Progenitor cell of endocrine pancreas (in vitro differentiated cells): Measurements from ENCODE around the gene TCL1B. TPM values are rescaled to one million over a fixed set of nuclear protein-coding genes. Genes with fewer than 3 reads are reported as not detected.

Source experiments
- DNase-seq: peaks from one replicate; pipeline ENCODE4 v3.0.0; 2021; ENCODE audit warnings: low spot score; ENCODE audit not compliant: unreplicated experiment
- H3K27ac Mint-ChIP-seq: 2 replicates; pipeline ENCODE4 v1.8.0; 2021; ENCODE audit warnings: mild to moderate bottlenecking, moderate library complexity, mixed read lengths
- H3K27me3 Mint-ChIP-seq: 2 replicates; pipeline ENCODE4 v1.8.0; 2021; ENCODE audit warnings: mixed read lengths
- H3K36me3 Mint-ChIP-seq: 2 replicates; pipeline ENCODE4 v1.8.0; 2022; ENCODE audit warnings: mixed read lengths; ENCODE audit not compliant: insufficient read depth
- H3K4me1 Mint-ChIP-seq: 2 replicates; pipeline ENCODE4 v1.8.0; 2021; ENCODE audit warnings: low read depth, mixed read lengths
- H3K4me3 Mint-ChIP-seq: 2 replicates; pipeline ENCODE4 v1.8.0; 2021; ENCODE audit warnings: low read depth, mild to moderate bottlenecking, moderate library complexity, mixed read lengths
- H3K9me3 Mint-ChIP-seq: 2 replicates; pipeline ENCODE4 v1.8.0; 2021; ENCODE audit warnings: low read depth, mixed read lengths
- CTCF ChIP-seq: fragments of 200-600 bp; sonication (generic); IDR thresholded peaks from one replicate; pipeline ENCODE4 v1.5.0; 2021; ENCODE audit warnings: antibody characterized with exemption, mild to moderate bottlenecking; ENCODE audit not compliant: unreplicated experiment
- total RNA-seq: library from RNA; stranded (reverse); gene quantifications from 2 replicates; pipeline ENCODE4 v1.2.1, GENCODE V29; 2021

The TCL1B gene
- total RNA-seq, 1 donor from 2014 or later: not detected

DNA sequence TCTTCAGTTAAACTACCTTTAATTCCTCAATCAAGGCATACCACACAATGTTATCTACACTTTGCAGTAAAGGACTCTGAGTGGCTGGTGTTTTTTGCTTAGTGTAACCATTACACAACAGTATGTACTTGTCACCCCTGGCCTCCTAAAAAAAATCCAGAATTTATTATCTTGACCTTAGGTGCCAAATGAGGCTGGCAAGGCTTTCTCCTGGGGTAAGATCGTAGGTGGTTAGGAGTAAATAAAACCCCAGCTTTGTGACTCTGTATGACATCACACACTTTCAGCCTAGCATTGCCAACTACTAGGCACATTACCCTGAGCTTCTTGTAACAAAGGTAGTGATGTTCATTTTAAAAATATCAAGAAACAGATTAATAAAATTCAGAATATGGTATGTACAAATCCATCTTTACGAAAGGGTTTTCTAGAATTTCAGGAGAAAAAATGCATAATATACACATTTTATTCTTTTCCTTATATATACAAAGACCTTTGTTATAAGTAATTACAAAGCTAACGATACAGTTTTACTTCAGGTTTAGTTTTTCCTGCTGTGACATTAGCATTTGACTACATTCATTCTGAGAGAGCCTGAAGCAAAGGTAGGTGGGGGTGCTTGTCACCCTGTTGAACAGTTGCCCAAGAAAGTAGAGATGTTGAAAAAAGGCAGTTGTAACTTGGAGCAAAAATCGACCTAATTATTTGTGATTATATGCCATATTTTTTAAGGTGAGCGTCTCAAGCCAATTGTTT, 14.2 kb downstream of the TCL1B start:
- no peaks in the 10 kb centered on the region for H3K36me3 Mint-ChIP-seq
- no peaks in the 10 kb centered on the region for H3K9me3 Mint-ChIP-seq
- DNase-seq: no peak
- H3K27ac Mint-ChIP-seq: no peak overlapping the region
- no peak for TF ChIP-seq CTCF
- H3K4me3 Mint-ChIP-seq: no peak overlapping the region
- H3K4me1 Mint-ChIP-seq: peaks cover 3% of the 10 kb centered on the region
- peaks cover 28% of the 10 kb centered on the region for H3K27me3 Mint-ChIP-seq

GRCh38 chr14:95701846-95702221, 15.6 kb downstream of the TCL1B start:
- no peak for DNase-seq
- H3K27ac Mint-ChIP-seq: no peak overlapping the region
- H3K36me3 Mint-ChIP-seq: no peaks in the 10 kb centered on the region
- TF ChIP-seq CTCF: no peak
- no peak overlapping the region for H3K4me3 Mint-ChIP-seq
- H3K27me3 Mint-ChIP-seq: peaks cover 28% of the 10 kb centered on the region
- H3K4me1 Mint-ChIP-seq: peaks cover 3% of the 10 kb centered on the region
- no peaks in the 10 kb centered on the region for H3K9me3 Mint-ChIP-seq

DNA sequence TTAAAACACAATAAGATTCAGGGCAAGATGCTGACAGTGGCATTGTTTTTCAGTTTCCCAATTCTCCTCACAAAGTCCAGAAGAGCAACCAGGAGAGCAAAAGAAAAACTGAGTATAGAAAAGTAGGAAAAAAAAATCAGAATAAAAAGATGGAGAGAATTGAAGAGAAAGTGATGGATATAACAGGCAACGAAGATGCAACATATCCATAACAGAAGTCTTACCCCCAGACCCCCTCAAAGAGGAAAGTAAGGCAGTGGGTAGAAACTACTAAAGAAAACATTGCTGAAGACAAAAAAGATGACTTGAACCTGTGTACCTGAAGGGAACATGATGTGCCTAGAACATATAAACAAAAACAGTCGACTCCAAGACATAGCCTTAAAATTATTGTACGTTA, 17.1 kb downstream of the TCL1B start:
- Mint-ChIP-seq H3K4me3 (no peak overlapping the region), H3K36me3 (no peaks in the 10 kb centered on the region), H3K9me3 (no peaks in the 10 kb centered on the region), H3K4me1 (peaks cover 3% of the 10 kb centered on the region), H3K27ac (no peak overlapping the region), H3K27me3 (peaks cover 28% of the 10 kb centered on the region)
- no peak for TF ChIP-seq CTCF
- DNase-seq: no peak

DNA sequence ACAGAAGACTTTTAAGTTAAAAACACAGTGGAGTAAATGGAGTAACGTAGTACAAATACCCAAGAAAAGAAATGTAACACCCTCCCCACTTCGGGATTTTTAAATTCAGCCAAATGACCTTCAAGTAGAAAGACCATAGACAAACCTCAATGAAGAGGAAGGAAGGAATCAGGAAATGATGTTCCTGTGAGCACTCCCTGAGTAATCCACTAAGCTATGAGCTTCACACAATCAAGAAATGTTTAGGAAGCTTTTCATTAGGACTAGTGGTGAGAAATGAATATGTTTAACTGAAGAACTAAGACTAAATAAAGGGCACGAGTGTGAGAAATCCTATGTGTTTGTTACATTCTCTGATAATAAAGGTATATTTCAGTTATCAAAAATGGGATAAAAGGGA, 17.6 kb downstream of the TCL1B start:
- no peak overlapping the region for H3K27ac Mint-ChIP-seq
- no peaks in the 10 kb centered on the region for H3K9me3 Mint-ChIP-seq
- no peak overlapping the region for H3K4me3 Mint-ChIP-seq
- TF ChIP-seq CTCF: no peak
- no peak for DNase-seq
- H3K36me3 Mint-ChIP-seq: no peaks in the 10 kb centered on the region
- H3K27me3 Mint-ChIP-seq: peaks cover 30% of the 10 kb centered on the region
- H3K4me1 Mint-ChIP-seq: peaks cover 4% of the 10 kb centered on the region

DNA sequence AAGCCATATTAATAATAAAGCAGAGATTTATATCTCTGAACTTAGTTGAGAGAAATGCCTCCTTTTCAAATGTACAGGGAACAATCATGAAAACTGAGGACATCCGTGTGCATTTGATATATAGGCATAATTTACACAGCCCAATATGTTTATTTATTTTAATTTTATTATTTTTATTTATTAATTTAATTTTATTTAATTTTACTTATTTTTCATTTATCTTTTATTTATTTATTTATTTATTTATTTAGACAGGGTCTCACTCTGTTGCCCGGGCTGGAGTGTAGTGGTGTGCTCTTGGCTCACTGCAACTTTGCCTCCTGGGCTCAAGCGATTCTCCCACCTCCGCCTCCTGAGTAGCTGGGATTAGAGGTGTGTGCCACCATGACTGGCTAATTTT, 19.3 kb downstream of the TCL1B start:
- no peak for TF ChIP-seq CTCF
- H3K9me3 Mint-ChIP-seq: no peaks in the 10 kb centered on the region
- peaks cover 4% of the 10 kb centered on the region for H3K4me1 Mint-ChIP-seq
- H3K27me3 Mint-ChIP-seq: peaks cover 34% of the 10 kb centered on the region
- no peak for DNase-seq
- no peaks in the 10 kb centered on the region for H3K36me3 Mint-ChIP-seq
- no peak overlapping the region for H3K27ac Mint-ChIP-seq
- H3K4me3 Mint-ChIP-seq: no peak overlapping the region
